Adrenal gland (tissue), 5 donors: ENCODE data around the gene RSAD1.

Experiments
- CTCF ChIP-seq, 6 experiments: fragments of 450-650 bp in 4 of 6; fragments of 200-600 bp in 2 of 6; sonication (generic) in 1 of 6; IDR thresholded peaks; 1 replicate in 5 of 6; 2 replicates in 1 of 6; pipeline versions ENCODE4 v1.5.1 to v1.8.0; 2016 to 2021; ENCODE audit warnings: antibody characterized with exemption in 6 of 6, mild to moderate bottlenecking in 2 of 6, moderate library complexity in 1 of 6
- POLR2A ChIP-seq, 2 donors: fragments of 450-650 bp; IDR thresholded peaks; one replicate each; pipeline ENCODE4 v1.6.1; 2017; ENCODE audit warnings: antibody characterized with exemption in 2 of 2, mild to moderate bottlenecking in 2 of 2, moderate library complexity in 1 of 2
- donor health status: DM: no; HTN: no; CAD: no.

GRCh38 chr17:50527155-50527762 lies 48.6 kb downstream of the RSAD1 start:
- TF ChIP-seq POLR2A (IDR thresholded peaks at IDR 0.05) (no peak), CTCF (IDR thresholded peaks at IDR 0.05) (no peak)
